GM21737 (cell line): Measurements from ENCODE around the gene MMP25.

Source experiments
- ATAC-seq: cut with Tn5 transposase; IDR thresholded peaks from one replicate; pipeline ENCODE4 v1.9.1; 2021; ENCODE audit warnings: mild to moderate bottlenecking, moderate library complexity; ENCODE audit not compliant: unreplicated experiment

The MMP25 gene

GRCh38 chr16:3017344-3017743, 29.0 kb upstream of the MMP25 start:
- no peak for ATAC-seq

GRCh38 chr16:3017794-3018506, 28.4 kb upstream of the MMP25 start, which contains the start of gene CLDN6:
TSS of gene CLDN6 (minus strand) at chr16:3018183. CDS start at chr16:3016021, 2,162 bp downstream.
- no peak for ATAC-seq

- no peak for ATAC-seq
Measured at GRCh38 chr16:3019594-3020246, 26.6 kb upstream of the MMP25 start.

GRCh38 chr16:3020247-3020603, 26.1 kb upstream of the MMP25 start, which contains the start of gene TNFRSF12A:
TSS of gene TNFRSF12A (plus strand) at chr16:3020368. CDS start at chr16:3020398, 30 bp downstream.
- no peak for ATAC-seq

- no peak for ATAC-seq
Measured at GRCh38 chr16:3020604-3021448, 25.5 kb upstream of the MMP25 start.

- ATAC-seq, result no peak
Measured at GRCh38 chr16:3021449-3022207, 24.7 kb upstream of the MMP25 start.

GRCh38 chr16:3022208-3022683, 24.1 kb upstream of the MMP25 start:
- no peak for ATAC-seq

GRCh38 chr16:3022684-3023414, 23.5 kb upstream of the MMP25 start:
- no peak for ATAC-seq

GRCh38 chr16:3023415-3023668, 23.0 kb upstream of the MMP25 start:
- no peak for ATAC-seq

- ATAC-seq, result peak; percentile 62
Measured at GRCh38 chr16:3023669-3024478, 22.5 kb upstream of the MMP25 start, which contains the start of the genes HCFC1R1 and THOC6. TSS of gene HCFC1R1 (minus strand) at chr16:3023942. CDS start at chr16:3023941, 1 bp downstream. TSS of gene THOC6 (plus strand) at chr16:3024035. CDS start at chr16:3024327, 292 bp downstream.

- ATAC-seq, result no peak
Measured at GRCh38 chr16:3025032-3026002, 21.0 kb upstream of the MMP25 start.

GRCh38 chr16:3026003-3026378, 20.4 kb upstream of the MMP25 start:
- no peak for ATAC-seq

- ATAC-seq, result no peak
Measured at GRCh38 chr16:3026609-3027488, 19.5 kb upstream of the MMP25 start.

- ATAC-seq, result no peak
Measured at GRCh38 chr16:3027489-3027795, 18.9 kb upstream of the MMP25 start.

GRCh38 chr16:3027983-3028715, 18.2 kb upstream of the MMP25 start:
- ATAC-seq, result peak; percentile 34

GRCh38 chr16:3028716-3029319, 17.5 kb upstream of the MMP25 start:
- no peak for ATAC-seq
